NCI-H446 (cell line): ENCODE data around the gene CLEC11A.

Source experiments
- DNase-seq, 2 experiments: peaks; one replicate each; lab custom pipeline; 2025; lab: John Stamatoyannopoulos, UW

The CLEC11A gene

DNA sequence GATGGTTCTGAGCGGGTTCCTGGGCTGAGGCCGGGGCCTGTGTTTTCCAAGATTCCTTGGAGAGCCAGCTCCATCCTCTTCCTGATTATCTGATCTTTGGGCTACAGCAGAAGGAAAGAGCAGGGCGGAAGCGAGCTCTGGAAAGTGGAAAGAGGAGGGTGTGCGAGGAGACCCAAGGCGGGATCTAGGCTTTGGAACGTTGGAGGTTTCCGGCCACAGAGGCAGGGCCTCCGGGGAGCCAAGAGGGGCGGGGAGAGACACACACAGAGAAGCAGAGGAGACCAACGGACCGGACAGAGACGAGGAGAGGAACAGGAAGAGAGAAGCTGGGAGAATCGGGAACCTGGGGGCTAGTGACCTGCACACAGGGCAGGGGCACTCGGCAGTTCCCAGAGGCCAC lies at the start of gene CLEC11A:
Gene CLEC11A (plus strand): TSS at position 296 of the 400 bp plus-strand sequence. CDS start 162 bp downstream, outside the sequence.
- DNase-seq: no peak

DNA sequence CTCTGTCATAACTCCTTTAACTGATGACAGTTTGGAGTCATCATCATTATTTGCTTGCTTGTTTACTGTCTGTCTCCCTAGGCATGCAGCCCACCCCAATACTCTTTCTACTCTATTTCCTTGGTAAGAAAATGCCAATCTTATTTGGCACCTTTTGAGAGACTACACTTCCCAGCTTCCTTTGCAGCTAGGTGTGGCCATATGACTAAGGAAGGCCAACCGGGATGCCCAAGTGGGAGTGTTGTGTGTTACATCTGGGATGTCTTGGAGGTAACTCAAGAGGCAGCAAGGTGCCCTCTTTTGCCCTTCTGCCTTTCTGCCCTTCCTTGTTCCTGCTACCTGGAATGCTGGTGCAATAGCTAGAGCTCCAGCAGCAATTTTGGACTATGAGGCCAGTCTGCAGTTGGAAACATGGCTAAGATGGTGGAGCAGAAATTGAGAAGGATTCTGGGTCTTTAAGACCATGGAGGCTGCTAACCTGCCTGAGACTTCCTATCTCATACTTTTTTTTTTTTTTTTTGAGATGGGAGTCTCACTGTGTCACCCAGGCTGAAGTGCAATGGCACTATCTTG lies 46.5 kb upstream of the CLEC11A start:
- DNase-seq: no peak

- DNase-seq: no peak
Observed at GRCh38 chr19:50677636-50678035, 45.5 kb upstream of the CLEC11A start.

GRCh38 chr19:50678323-50678722 lies 44.8 kb upstream of the CLEC11A start:
- no peak for DNase-seq

DNA sequence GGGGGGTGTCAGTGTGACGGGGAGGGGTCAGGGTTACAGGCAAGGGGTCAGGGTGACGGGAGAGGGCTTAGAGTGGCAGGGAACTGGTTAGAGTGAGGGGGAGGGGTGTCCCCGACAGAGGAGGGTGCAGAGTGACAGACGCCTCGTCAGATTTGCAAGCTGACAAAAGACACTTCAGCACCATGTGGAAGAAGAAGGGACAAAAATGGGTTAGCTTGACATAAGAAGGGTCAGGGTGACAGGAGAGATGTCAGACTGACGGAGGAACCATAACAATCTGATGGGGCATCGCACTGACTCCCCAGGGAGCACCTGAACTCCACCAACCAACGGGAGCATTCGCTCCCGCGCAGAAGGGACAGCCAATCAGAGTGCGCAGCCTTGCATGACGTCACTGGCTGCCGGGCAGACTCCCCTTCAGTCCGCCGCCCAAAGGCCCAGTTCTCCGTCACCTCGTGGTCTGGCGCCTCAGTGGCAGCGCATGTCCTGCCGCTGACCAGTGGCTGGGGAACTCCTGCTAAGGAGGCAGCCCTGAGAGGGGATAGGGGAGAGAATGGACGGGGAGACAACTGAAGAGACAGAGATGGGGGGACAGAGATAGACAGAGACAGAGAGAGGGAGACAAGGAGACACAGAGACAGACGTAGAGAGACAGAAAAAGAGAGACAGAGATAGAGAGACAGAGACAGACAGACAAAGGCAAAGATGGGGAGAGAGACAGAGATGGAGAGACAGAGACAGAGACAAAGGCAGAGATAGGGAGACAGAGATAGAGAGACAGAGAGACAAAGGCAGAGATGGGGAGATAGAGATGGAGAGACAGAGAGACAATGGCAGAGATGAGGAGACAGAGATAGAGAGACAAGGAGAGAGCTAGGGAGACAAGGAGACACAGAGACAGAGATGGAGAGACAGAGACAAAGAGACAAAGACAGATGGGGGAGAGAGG lies 43.7 kb upstream of the CLEC11A start:
- peak; percentile 48 to 84 for DNase-seq

- no peak for DNase-seq
Observed at GRCh38 chr19:50686310-50687032, 36.7 kb upstream of the CLEC11A start.

GRCh38 chr19:50688766-50689165 lies 34.4 kb upstream of the CLEC11A start:
- DNase-seq: no peak

GRCh38 chr19:50690439-50690838 lies 32.7 kb upstream of the CLEC11A start:
- DNase-seq: no peak

DNA sequence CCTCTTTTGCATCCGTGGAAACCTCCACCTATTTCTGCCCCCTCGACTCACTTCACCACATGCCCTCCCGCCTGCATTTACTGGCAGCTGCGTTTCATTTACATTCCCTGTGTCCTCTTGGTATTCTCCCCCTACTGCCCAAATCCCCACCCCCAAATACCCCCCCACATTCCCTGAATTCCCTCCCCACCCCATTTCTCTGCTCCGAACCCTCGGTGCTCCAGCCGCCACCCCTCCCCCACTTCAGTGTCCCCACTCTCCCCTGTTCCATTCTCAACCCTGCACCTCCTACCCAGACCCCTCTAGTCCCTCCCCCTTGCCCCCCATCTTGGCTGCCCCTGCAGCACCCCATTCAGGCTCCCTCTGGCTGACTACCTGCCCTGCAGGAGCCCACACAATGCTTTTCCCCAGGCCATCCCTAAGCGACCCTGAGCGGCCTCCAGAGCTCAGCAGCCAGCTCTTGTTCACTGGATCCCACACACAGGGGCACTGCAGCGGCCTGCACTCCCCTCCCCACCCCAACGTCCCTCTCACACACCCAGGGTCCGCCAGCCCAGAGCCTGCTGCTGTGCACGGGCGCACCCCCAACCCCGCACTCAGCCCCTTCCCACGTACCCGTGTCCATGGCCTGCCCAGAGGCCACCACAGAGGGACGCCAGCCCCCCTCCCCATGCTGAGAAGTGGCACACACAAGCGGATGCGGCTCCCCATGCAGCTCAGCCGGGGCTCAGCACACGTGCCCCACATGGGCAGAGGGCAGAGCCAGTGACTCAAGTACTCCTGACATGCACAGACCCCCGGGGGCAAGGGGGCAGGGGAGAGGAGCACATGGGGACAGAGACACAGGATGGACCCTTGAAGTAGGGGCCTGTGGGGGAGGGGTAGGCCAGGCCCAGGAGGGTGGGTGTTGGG lies 29.8 kb upstream of the CLEC11A start:
- no peak for DNase-seq

GRCh38 chr19:50694815-50695145 lies 28.4 kb upstream of the CLEC11A start:
- no peak for DNase-seq

DNA sequence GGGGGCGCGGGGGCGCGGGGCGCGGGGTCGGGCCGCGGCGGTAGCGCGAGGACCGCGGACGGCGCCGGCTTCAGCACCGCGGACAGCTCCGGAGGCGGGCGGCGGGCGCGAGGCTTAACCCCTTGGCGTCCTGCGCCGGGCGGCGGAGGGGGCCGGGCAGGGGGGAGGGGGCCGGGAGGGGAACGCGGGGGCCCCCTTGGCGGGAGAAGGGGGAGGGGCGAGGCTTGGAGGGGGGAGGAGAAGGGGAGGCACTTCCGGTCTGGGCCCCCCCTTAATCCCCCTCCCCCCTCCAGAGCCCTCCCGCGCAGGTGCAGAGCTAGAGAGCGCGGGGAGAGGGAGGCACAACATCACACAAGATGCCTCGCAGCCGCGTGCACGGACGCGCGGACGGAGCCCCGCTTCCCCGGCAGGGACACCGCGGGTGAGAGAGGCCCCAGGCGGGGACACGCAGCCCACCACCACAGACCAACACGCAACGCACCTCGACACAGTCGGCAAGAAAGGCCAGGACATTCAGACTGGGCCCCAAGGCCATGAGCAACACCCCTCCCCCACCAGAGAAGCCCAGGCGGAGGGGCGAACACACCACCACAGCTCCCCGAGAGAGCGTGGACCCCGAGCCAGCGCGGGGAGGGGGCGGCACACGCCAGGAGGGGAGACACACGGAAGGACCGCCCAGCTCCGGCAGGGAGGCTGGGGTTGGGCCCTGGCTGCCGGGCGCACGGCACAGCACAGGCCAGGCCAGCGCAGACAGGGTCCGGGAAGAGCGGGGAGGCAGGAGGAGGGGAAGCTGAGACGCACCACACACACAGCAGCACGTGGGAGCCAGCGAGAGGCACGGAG lies 27.7 kb upstream of the CLEC11A start:
- DNase-seq: no peak

- no peak for DNase-seq
Observed at GRCh38 chr19:50696094-50696483, 27.1 kb upstream of the CLEC11A start.

DNA sequence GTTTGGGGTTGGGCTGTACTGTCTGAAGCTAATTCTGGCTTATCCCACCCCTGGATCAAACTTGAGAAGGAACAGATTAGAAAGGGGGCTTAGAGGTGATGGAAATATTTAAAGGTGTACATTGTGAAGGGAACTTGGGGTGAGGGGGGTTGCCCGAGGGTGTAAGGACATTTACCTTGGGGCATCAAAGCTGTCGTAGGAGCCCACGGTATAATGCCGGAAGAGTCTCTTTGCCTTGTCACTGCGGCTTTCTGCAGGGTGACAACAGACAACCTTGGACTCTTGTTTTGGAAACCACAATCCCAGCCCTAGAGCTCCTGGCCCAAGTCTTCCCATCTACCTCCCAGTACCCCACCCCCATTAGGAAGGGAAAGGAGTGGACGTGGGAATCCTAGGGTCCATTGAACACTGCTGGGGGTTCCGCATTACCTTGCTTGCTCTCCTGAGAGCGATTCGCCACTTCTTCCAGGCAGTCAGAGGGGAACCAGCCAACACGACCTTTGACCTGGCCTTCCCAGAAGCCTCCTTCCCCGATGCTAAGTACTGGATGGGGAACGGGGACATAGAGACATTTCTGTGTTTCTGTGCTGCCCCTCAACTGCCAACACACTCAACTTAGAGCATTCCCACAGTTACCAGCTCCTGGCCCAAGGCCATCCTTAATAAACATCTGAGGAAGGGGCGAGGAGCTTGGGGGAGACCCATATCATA lies 25.6 kb upstream of the CLEC11A start:
- no peak for DNase-seq

- no peak for DNase-seq
Observed at GRCh38 chr19:50701367-50701985, 21.7 kb upstream of the CLEC11A start.

- DNase-seq: no peak
Observed at GRCh38 chr19:50702158-50702870, 20.9 kb upstream of the CLEC11A start.

- no peak for DNase-seq
Observed at GRCh38 chr19:50702871-50703829, 20.0 kb upstream of the CLEC11A start.

DNA sequence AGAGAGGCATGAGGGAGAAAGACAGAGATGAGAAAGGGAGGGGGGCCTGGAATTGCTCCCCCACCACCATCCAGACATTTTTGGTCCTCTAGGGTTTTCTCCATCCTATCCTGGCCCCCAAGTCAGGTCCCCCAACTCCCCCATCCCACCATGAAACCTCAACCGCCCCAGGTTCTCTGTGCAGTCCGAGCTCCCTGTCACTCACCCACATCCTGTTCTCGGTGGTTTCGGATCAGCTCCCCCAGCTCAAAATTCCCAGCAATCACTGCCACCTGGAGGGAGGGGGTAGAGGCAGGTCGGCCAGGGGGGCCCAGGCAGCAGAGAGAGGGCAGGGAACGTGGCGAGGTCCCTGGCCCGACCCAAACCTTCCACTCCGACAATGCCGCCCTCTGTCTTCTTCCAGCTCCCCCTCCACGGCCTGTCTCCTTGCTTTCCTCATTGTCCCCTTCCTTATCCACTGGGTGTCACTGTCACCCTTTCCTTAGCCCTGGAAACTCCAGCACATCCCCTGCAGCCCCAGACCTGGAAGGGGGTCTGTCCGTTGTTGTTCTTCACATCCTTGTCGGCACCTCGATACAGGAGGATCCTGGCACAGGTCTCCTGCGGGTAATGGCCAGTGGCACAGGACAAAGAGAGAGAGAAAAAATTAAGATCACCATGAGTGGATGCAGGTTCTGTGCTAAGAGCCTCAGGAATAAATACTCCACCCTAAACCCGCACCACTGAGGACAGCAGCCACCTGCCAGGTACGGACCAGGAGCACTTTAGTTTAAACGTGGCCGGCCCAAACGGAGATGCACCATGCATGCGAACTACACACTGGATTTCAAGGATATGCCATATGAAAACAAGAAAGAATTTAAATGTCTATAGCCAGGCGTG lies 19.0 kb upstream of the CLEC11A start:
- no peak for DNase-seq
